HFF-Myc (cell line): ENCODE results near the gene KCNK4.

Experiments
- DNase-seq: peaks from one replicate; pipeline ENCODE4 v3.0.0-alpha.2; 2011; ENCODE audit warnings: low read depth; ENCODE audit errors: extremely low read depth
- H3K4me3 ChIP-seq: replicated peaks from 2 replicates; pipeline ENCODE4 v1.5.1; 2011; ENCODE audit warnings: low read depth, mild to moderate bottlenecking, control low read depth, low read length
- TF ChIP-seq, protein P1 (sequence below): IDR thresholded peaks from 2 replicates; pipeline ENCODE4 v1.5.1; 2012; ENCODE audit warnings: mild to moderate bottlenecking, low read depth, low read length, control low read depth; ENCODE audit errors: missing control alignments

KCNK4 gene

DNA sequence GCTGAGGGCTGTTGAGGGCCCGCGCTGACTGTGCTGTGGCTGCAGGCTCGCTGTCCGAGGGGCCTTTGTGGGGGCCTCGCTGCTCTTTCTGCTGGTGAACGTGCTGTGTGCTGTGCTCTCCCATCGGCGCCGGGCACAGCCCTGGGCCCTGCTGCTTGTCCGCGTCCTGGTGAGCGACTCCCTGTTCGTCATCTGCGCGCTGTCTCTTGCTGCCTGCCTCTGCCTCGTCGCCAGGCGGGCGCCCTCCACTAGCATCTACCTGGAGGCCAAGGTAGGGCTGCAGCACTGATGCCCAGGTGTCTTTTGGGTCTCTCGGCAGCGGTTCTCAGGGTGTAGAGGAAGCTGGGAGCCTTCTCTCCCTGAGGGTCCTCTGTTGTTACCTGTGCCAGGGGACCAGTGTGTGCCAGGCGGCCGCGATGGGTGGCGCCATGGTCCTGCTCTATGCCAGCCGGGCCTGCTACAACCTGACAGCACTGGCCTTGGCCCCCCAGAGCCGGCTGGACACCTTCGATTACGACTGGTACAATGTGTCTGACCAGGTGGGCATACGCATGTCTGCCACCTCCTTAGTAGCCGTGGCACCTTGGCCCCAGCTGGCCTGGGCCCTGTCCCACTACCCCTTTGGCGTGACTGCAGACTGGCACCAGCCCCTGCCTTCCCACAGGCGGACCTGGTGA is 3.3 kb upstream of the KCNK4 start:
- no peak for DNase-seq
- TF ChIP-seq, protein P1, sequence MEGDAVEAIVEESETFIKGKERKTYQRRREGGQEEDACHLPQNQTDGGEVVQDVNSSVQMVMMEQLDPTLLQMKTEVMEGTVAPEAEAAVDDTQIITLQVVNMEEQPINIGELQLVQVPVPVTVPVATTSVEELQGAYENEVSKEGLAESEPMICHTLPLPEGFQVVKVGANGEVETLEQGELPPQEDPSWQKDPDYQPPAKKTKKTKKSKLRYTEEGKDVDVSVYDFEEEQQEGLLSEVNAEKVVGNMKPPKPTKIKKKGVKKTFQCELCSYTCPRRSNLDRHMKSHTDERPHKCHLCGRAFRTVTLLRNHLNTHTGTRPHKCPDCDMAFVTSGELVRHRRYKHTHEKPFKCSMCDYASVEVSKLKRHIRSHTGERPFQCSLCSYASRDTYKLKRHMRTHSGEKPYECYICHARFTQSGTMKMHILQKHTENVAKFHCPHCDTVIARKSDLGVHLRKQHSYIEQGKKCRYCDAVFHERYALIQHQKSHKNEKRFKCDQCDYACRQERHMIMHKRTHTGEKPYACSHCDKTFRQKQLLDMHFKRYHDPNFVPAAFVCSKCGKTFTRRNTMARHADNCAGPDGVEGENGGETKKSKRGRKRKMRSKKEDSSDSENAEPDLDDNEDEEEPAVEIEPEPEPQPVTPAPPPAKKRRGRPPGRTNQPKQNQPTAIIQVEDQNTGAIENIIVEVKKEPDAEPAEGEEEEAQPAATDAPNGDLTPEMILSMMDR, result no peak
- H3K4me3 ChIP-seq, result no peak overlapping the region

DNA sequence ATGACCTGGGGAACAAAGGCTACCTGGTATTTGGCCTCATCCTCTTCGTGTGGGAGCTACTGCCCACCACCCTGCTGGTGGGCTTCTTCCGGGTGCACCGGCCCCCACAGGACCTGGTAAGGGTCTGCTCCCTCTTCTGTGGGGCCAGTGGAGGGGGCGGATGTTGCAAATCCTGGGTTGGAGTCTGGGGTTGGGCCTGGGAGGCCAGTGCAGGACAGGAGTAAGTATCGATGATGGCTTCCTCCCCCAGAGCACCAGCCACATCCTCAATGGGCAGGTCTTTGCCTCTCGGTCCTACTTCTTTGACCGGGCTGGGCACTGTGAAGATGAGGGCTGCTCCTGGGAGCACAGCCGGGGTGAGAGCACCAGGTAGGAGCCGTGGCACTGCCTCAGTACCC is 2.8 kb upstream of the KCNK4 start:
- no peak overlapping the region for H3K4me3 ChIP-seq
- DNase-seq, result no peak
- TF ChIP-seq, protein P1, result no peak

DNA sequence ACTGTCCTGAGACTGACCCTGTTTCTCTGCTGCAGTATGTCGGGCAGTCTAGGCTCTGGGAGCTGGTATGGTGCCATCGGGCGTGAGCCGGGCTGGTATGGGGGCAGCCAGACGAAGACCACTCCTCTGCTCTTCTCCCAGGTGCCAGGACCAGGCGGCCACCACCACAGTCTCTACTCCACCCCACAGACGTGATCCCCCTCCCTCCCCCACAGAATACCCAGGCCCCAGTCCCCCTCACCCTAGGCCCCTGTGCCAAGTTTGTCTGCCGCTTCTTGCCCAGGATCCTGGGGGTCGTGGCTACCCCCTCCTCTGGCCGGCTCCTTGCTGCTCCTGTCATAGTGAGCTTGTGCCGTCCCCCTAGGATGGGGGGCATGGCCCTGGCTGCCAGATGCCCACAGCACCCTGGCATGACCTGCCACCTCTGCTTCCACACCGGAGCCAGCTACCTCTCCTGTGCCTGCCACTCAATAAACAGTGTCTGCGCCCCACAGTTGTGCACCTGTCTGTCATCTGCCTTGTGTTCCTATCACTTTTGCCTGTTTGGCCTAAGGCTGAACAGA is 2.0 kb upstream of the KCNK4 start:
- no peak for DNase-seq

DNA sequence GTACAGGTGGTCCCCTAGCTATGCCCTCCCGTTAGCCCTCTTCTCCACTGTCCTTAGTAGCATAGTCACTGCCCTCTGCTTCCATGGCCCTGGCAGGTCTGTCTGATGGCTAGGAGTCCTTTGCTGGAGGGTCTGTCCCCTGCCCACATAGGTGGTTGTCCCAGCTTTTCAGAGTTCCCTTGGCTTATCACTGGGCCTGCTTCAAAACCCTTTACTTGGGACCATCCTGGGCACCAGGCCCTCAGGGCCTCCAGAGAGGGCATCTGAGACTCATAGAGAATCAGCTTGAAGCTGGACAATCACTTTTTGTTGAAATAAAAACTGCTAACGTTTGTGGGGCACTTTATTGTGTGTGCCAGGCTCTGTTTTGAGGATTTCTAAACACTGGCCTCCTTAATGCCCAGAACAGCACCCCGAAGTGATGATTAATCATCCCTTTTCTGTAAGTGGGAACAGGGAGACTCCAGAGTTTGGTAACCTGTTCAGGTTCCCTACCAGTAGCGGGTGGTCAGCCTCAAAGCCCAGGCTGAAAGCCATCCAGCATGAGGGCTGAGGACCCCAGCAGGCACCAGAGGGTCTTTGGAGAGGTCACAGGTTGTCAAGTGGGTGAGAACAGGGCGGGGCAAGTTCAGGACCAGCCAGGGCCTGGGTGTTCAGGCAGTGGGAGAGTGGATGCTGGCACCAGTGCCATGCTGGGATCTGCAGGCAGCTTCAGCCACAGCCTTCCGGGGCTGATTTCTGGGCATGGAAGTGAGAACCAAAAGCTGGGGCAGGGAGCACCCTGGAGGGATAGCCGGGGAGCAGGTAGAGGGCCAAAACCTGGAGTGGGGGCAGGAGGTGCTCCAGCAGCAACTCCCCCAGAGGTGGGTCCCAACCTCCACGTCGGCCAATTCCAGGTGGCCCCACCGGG is 495 bp upstream of the KCNK4 start:
- TF ChIP-seq, protein P1, result no peak
- H3K4me3 ChIP-seq, result no peak overlapping the region
- DNase-seq, result no peak

More for the DNA sequence above, 2.0 kb upstream of the KCNK4 start:
- H3K4me3 ChIP-seq, result no peak overlapping the region
- TF ChIP-seq, protein P1, result no peak

DNA sequence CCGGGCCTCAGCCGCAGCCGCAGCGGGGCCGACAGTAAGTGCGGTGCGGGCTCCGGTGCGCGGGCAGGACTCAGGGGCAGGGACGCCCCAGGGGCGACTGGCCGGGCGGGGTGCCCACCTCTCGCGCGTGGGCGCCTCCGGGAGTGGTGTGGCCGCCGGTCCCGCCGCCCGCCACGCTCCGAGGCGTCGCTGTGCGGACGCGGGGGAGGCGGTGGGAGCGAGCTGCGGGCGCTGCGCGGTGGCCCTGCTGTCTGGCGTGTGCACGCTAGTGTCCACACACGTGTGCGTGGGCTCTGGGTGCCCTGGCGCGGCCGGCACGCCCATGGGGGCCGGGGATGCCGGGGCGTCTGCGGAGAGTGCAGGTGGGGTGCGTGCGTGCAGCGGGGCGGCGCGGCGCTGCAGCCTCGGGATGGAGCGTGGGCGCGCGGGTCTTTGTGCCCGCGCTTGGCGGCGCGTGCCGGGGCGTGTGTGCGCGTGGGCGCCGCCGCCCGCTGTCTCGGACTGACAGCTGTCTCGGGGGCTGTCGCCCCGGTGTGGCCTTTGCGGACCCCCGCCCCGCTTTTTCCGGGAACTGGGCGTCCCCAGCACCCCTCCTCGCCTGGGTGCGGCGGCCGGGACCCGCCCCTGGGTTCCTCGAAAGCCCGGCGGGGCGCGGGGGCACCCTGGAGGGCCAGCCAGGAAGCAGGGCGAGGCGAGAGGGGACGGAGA is 804 bp downstream of the KCNK4 start:
- H3K4me3 ChIP-seq, result peak overlapping the region; percentile 9; the same call in 1 of the 2 replicates
- no peak for DNase-seq
- TF ChIP-seq, protein P1, result no peak

DNA sequence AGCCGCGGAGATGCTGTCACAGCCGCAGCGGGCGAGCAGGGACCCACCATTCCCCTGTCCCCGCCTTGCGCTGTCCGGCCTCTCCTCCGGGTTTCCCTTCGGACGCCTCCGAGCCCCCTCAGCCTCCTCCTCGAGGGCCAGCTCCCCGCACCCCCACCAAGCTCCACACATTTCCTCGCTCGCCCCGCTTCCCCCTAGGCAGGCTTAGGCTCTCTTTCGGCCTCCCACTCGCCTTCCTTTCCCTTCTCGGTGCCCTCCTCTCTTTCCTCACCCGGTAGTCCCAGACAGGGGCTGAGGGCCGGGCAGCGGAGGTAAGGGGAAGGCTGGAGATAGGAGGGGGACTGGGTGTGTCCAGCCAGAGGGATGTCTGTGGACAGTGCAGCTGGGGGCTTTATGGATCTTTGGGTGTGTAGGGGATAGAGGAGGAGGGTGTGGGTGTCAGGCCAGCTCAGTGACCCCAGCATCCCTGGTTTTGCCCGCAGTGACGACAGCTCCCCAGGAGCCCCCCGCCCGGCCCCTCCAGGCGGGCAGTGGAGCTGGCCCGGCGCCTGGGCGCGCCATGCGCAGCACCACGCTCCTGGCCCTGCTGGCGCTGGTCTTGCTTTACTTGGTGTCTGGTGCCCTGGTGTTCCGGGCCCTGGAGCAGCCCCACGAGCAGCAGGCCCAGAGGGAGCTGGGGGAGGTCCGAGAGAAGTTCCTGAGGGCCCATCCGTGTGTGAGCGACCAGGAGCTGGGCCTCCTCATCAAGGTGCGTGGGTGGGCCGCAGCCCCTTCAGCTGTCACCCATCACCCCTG is 1.6 kb downstream of the KCNK4 start:
- no peak for DNase-seq
- peak overlapping the region; percentile 9; the same call in 1 of the 2 replicates for H3K4me3 ChIP-seq
- TF ChIP-seq, protein P1, result no peak
